IPS-NIHi11 (cell line): ENCODE data around the gene USF3.
"Not testable (repeated sequence)": the region's sequence is repeated elsewhere in the genome, so short reads cannot be mapped to it uniquely, and the experiment has no call there.

ENCODE experiments used
- DNase-seq: peaks from one replicate; pipeline ENCODE4 v3.0.0; 2012; ENCODE audit warnings: mixed read lengths, low spot score

Gene USF3

GRCh38 chr3:113649174-113649845 lies 47.1 kb downstream of the USF3 start:
- no peak for DNase-seq

DNA sequence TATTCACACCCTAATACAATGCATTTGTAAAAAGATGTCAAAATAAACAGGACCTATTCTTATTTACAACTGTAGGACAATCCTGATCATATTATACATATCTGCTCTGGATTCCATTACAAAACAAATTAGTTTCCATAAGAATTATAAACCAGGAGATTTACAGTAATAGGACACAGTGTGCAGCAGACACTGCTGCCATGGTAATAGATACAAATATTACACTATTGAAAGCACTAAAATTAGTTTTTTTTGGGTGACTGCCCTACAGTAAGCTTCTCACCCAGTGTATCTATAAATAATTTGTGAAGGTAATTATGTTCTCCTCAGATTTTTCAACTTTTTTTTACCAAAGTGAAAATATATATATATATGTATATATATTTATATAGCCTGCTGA lies 47.9 kb downstream of the USF3 start:
- DNase-seq: no peak

DNA sequence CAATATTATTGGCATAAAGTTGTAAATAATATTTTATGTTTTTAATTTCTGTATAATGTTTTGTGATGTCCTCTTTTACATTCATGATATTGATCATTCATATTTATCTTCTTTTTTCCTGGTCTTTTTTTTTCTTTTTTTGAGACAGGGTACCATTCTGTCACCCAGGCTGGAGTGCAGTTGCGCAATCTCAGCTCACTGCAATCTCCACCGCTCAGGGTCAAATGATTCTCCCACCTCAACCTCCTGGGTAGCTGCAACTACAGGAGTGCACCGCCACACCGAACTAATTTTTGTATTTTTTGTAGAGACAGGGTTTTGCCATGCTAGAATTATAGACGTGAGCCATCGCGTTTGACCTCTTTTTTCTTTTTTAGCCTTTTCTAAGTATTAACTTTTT lies 52.9 kb downstream of the USF3 start:
- DNase-seq: no peak

- no peak for DNase-seq
Observed at GRCh38 chr3:113638910-113639309, 57.5 kb downstream of the USF3 start.

- no peak for DNase-seq
Observed at GRCh38 chr3:113637756-113638155, 58.7 kb downstream of the USF3 start.

- not testable (repeated sequence) for DNase-seq
Observed at GRCh38 chr3:113636034-113636433, 60.4 kb downstream of the USF3 start.

DNA sequence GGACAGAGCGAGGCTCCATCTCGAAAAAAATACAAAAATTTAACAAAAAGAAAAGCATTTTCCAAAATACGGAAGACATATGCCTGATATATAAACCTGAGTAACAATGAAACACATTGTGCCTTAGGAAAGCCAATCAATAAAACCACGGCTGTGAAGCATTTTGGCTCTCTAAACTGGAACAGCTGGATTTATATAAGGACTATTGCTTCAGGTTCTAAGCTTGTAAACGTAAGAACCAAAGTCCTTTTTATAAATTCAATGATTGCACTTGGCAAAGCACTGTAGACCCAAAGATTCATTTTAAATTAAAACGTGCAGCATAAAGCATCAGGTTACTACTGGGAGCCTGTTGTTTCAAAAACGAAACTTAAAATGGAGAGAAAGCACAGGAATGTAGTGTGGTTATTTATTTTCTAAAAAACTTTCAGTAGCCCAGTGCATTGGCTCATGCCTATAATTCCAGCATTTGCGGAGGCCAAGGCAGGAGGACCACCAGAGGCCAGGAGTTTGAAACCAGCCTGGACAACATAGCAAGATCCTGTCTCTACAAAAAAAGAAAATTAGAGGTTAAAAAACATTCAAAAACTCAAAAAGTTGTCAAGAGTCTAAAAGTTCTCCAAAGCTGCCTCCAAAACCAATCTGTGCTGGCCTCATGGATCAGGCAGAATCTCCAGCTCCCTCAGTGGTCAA lies 61.5 kb downstream of the USF3 start:
- no peak for DNase-seq

DNA sequence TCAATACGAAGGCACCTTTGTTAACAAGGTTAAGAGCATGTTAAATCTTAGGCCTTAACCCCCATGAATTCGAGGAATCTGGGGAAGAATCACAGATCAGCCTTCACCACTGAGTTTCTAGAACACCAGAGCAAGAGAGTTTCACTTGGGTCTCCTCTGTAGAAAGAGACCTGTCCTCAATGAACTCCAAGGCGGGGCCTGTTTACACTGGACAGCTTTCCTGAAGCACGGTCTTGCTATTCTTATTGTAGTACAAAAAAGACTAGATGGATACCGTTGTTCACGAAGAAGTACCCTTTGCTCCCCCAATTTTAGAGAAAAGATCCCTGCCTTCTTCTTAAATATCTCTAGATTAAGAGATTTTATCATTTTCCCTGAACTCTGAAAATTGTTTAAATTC lies 64.9 kb downstream of the USF3 start:
- no peak for DNase-seq

GRCh38 chr3:113630956-113631542 lies 65.4 kb downstream of the USF3 start:
- DNase-seq: no peak

- DNase-seq: no peak
Observed at GRCh38 chr3:113629584-113630421, 66.6 kb downstream of the USF3 start.

- DNase-seq: no peak
Observed at GRCh38 chr3:113628788-113629187, 67.7 kb downstream of the USF3 start.

DNA sequence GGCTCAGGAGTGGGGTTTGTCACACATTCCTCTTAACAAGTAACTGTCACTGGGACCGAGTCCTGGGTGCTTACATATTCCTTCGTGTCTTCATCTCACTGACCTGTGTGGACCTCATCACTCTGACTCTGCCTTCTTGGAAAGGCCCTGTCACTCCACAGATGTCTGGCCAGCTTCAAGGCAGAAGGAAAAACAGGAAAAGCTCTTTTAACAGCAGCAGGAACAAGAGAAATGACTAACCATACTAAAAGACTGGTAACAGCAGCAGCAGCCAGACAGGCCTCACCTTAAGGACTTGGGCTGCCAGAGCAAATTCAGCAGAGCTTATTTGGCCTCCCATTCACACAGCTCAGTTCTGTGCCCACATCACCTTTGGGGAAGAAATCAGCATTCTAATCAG lies 68.1 kb downstream of the USF3 start:
- no peak for DNase-seq

- peak; percentile 81 for DNase-seq
Observed at GRCh38 chr3:113626503-113627371, 69.7 kb downstream of the USF3 start.

DNA sequence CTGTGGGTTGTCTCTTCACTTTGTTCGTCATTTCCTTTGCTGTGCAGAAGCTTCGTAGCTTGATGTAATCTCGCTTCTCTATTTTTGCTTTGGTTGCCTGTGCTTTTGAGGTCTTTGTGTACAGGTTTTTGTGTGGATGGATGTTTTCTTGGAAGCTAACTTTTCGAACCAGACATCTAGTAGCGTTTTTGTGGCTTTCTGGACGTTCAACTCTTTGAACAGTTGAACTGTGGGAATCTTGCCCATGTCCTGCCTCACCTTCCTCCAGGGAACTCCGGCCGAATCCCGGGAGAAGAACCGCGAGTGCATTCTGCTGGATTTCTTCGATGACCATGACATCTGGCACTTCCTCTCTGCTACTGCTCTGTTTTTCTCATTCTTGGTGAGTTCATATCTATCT lies 70.6 kb downstream of the USF3 start:
- no peak for DNase-seq

DNA sequence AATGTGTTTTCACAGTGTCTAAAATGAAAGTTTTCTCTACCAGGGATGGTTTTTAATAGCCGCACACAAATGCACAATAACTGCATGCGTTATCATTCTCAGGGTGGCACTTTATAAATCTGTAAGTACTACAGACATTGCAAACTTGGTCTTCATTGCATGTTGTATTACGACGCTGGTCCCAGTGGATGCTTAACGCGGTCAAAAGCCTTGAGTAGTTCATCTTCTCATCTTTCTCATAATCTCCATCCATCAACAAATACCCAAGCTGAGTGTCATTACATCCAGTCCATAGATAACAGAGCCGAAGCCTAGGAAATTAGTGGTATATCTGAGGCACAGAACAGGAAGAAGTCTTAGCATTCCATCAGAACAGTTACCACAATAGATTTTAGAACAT lies 72.6 kb downstream of the USF3 start:
- no peak for DNase-seq

GRCh38 chr3:113623324-113623723 lies 73.1 kb downstream of the USF3 start:
- peak; percentile 65 for DNase-seq

DNA sequence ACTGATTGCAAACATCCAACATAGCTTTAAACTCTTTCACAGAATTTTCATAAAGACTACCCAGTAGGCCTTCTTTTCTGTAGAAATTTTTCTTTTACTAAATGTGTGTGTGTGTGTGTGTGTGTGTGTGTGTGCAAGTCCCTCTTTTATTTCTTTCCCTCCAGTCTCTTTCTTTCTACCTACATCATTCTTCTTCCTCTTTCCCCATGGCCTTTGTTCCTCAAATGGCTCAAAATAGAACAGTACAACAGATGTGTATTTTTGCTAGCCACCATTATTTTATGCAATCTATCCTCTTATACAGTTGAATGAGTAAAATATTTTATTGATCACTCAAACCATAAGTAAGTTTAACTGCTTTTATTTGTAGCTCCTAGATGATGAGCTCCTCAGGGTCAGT lies 76.4 kb downstream of the USF3 start:
- no peak for DNase-seq

DNA sequence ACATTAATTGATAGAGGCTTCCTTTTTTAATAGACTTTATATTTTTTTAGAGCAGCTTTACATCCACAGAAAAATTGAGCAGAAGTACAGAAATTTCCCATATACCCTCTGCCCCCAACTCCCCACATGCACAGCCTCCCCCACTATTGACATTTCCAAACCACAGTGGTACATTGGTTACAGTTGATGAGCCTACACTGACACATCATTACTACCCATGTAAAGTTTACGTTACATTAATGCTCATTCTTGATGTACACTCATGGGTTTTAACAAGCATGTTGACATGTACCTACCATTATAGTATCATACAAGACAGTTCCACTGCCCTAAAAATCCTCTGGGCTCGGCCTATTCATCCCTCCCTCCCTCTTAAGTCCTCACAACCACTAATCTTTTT lies 78.7 kb downstream of the USF3 start:
- DNase-seq: no peak

GRCh38 chr3:113615976-113616375 lies 80.5 kb downstream of the USF3 start:
- no peak for DNase-seq

- DNase-seq: no peak
Observed at GRCh38 chr3:113614402-113614801, 82.0 kb downstream of the USF3 start.

- no peak for DNase-seq
Observed at GRCh38 chr3:113607219-113607596, 89.2 kb downstream of the USF3 start.
